Measurements from ENCODE around the gene ZSCAN31. TPM values are rescaled to one million over a fixed set of nuclear protein-coding genes. Genes with fewer than 3 reads are reported as not detected.

Gene ZSCAN31
- polyA plus RNA-seq, 3 donors: 0.25 to 0.35 TPM; not detected in 1

- intact Hi-C loops (cut with micrococcal nuclease): no loop called here
- no peak overlapping the region for H3K4me3 Mint-ChIP-seq
These were observed 4.6 kb upstream of the ZSCAN31 start for GRCh38 chr6:28340310-28341095.

GRCh38 chr6:28337121-28337520 lies 1.2 kb upstream of the ZSCAN31 start:
- H3K9me3 Mint-ChIP-seq: peaks cover 5 to 19% (median 13%) of the 10 kb centered on the region in 7 donors
- H3K27ac Mint-ChIP-seq: no peak overlapping the region
- no peaks in the 10 kb centered on the region for H3K27me3 Mint-ChIP-seq (ENCODE audit: low read depth in 3 of 3)
- no peak overlapping the region for H3K4me2 ChIP-seq (replicated peaks; ENCODE audit: extremely low read depth, low read length, poor library complexity, severe bottlenecking)
- H3K4me3 ChIP-seq (replicated peaks in 1 of 3; ENCODE audit: low read depth in 2 of 3, low read length in 3 of 3): peak overlapping the region in 1 of 3 experiments; percentile 94
- H2AFZ ChIP-seq (ENCODE audit: insufficient read depth, low read depth, low read length, poor library complexity, severe bottlenecking): peak overlapping the region; percentile 89
- no peak overlapping the region for H3K9ac ChIP-seq (ENCODE audit: insufficient read depth, low read length, poor library complexity, severe bottlenecking)
- peaks cover 0 to 8% of the 10 kb centered on the region in 2 donors for H3K9me3 ChIP-seq (replicated peaks in 1 of 2; ENCODE audit: control insufficient read depth in 1 of 2, insufficient read depth in 1 of 2, low read length in 2 of 2)
- H3K27ac ChIP-seq (ENCODE audit: low read depth in 1 of 2, low read length in 2 of 2): no peak overlapping the region
- no peak overlapping the region for H3K4me3 Mint-ChIP-seq
- no peaks in the 10 kb centered on the region for H4K20me1 ChIP-seq (ENCODE audit: insufficient read depth, low read length)
- no peaks in the 10 kb centered on the region for H3K36me3 Mint-ChIP-seq
- no peaks in the 10 kb centered on the region for H3K79me2 ChIP-seq (ENCODE audit: insufficient read depth, low read length)
- intact Hi-C loops (cut with micrococcal nuclease): loop anchor here (5.0 to 10.0 kb wide), 5 partner anchors 72 to 1202 kb away; partner anchors contain the start of genes NKAPL (in 1 of the 2), ZNF165 (in 1 of the 2) and ZSCAN26 (in 1 of the 2)
- no peaks in the 10 kb centered on the region for H3K36me3 ChIP-seq (replicated peaks in 1 of 2; ENCODE audit: control insufficient read depth in 1 of 2, insufficient read depth in 2 of 2, low read length in 2 of 2)
- TF ChIP-seq, protein P1, sequence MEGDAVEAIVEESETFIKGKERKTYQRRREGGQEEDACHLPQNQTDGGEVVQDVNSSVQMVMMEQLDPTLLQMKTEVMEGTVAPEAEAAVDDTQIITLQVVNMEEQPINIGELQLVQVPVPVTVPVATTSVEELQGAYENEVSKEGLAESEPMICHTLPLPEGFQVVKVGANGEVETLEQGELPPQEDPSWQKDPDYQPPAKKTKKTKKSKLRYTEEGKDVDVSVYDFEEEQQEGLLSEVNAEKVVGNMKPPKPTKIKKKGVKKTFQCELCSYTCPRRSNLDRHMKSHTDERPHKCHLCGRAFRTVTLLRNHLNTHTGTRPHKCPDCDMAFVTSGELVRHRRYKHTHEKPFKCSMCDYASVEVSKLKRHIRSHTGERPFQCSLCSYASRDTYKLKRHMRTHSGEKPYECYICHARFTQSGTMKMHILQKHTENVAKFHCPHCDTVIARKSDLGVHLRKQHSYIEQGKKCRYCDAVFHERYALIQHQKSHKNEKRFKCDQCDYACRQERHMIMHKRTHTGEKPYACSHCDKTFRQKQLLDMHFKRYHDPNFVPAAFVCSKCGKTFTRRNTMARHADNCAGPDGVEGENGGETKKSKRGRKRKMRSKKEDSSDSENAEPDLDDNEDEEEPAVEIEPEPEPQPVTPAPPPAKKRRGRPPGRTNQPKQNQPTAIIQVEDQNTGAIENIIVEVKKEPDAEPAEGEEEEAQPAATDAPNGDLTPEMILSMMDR (IDR thresholded peaks at IDR 0.05): no peak
- H3K4me1 Mint-ChIP-seq: peaks cover 5% of the 10 kb centered on the region
- no peaks in the 10 kb centered on the region for H3K27me3 ChIP-seq (ENCODE audit: control insufficient read depth in 2 of 2, insufficient read depth in 2 of 2, low read length in 2 of 2)
- H3K4me1 ChIP-seq (ENCODE audit: control insufficient read depth in 1 of 2, insufficient read depth in 2 of 2, low read length in 2 of 2): peaks cover 15 to 16% of the 10 kb centered on the region in 2 donors
- DNase-seq: no peak

More at GRCh38 chr6:28340310-28341095, 4.6 kb upstream of the ZSCAN31 start:
- no peak overlapping the region for H3K4me2 ChIP-seq (replicated peaks; ENCODE audit: extremely low read depth, low read length, poor library complexity, severe bottlenecking)
- H3K36me3 ChIP-seq (replicated peaks in 1 of 2; ENCODE audit: control insufficient read depth in 1 of 2, insufficient read depth in 2 of 2, low read length in 2 of 2): no peaks in the 10 kb centered on the region
- no peak overlapping the region for H3K4me3 ChIP-seq (replicated peaks in 1 of 3; ENCODE audit: low read depth in 2 of 3, low read length in 3 of 3)
- Mint-ChIP-seq H3K4me1 (no peaks in the 10 kb centered on the region), H3K9me3 (peaks cover 5 to 22% (median 13%) of the 10 kb centered on the region in 7 donors), H3K36me3 (no peaks in the 10 kb centered on the region), H3K27ac (no peak overlapping the region), H3K27me3 (ENCODE audit: low read depth in 3 of 3) (peaks cover 0 to 1% (median 0%) of the 10 kb centered on the region in 3 donors)
- peaks cover 11% of the 10 kb centered on the region in 2 donors for H3K4me1 ChIP-seq (ENCODE audit: control insufficient read depth in 1 of 2, insufficient read depth in 2 of 2, low read length in 2 of 2)
- H2AFZ ChIP-seq (ENCODE audit: insufficient read depth, low read depth, low read length, poor library complexity, severe bottlenecking): no peak overlapping the region
- peaks cover 0 to 8% of the 10 kb centered on the region in 2 donors for H3K9me3 ChIP-seq (replicated peaks in 1 of 2; ENCODE audit: control insufficient read depth in 1 of 2, insufficient read depth in 1 of 2, low read length in 2 of 2)
- DNase-seq: no peak
- no peaks in the 10 kb centered on the region for H3K27me3 ChIP-seq (ENCODE audit: control insufficient read depth in 2 of 2, insufficient read depth in 2 of 2, low read length in 2 of 2)
- no peaks in the 10 kb centered on the region for H3K79me2 ChIP-seq (ENCODE audit: insufficient read depth, low read length)
- no CpG with 5 or more reads among the region's 1 CpG for WGBS (ENCODE audit: insufficient coverage)
- H3K27ac ChIP-seq (ENCODE audit: low read depth in 1 of 2, low read length in 2 of 2): no peak overlapping the region
- TF ChIP-seq, protein P1 (IDR thresholded peaks at IDR 0.05): no peak
- H4K20me1 ChIP-seq (ENCODE audit: insufficient read depth, low read length): no peaks in the 10 kb centered on the region
- H3K9ac ChIP-seq (ENCODE audit: insufficient read depth, low read length, poor library complexity, severe bottlenecking): no peak overlapping the region
